ENCODE measurements around the gene NOP9.

NOP9 gene

DNA sequence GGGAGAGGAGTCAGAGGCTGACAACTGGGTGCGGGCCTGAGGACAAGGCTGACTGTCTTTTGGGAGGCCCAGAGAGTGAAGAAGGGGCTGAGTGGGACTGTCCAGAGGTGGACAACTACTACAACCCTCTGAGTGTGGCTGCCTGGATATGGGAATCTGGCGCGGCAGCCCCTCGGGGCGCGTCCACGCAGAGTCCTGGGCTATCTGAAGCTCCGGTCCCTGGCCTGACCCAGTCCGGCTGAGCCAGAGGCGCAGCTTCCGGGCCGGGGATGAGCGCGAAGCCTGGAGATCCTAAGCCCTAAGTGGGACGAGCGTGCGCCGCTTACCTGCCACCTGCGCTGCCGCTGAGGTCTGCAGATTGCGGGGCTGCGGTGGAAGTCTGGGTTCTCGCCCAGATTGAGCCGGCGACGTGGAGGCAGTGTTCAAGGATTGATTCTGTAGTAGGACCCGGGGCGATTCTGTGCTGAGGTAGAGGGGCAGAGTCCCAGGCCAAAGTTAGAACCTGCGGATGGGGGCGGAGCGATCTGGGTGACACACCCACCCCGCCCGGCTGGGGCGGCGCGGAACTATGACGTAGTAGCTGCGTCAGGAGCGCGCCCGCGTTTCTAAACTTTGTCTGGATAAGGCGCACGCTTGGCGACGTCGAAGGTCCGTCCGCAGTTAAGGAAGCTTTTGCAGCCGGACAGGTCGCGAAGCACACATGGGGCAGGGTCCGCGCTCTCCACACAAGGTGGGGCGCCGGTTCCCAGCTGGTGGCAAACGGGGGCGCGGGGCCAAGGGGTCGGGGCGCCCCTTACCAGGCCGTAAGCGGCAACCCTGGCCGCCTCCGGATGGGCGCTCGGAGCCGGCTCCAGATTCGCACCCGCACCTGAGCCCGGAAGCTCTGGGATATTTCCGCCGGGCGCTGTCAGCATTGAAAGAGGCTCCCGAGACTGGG lies at the start of gene NOP9, which contains the start of gene DHRS1:
TSS of gene NOP9 (plus strand) at position 596 of the 937 bp plus-strand sequence. CDS start at position 701, 105 bp downstream.
TSS of gene DHRS1 (minus strand) at position 526 of the 937 bp plus-strand sequence. CDS start 674 bp downstream, outside the sequence.
- Mint-ChIP-seq H3K4me1 (peaks cover 36% of the 10 kb centered on the region), H3K9me3 (no peaks in the 10 kb centered on the region), H3K27ac (peak within 1 kb of the TSS; percentile 94), H3K36me3 (peaks cover 29% of the 10 kb centered on the region), H3K4me3 (peak within 1 kb of the TSS; percentile 91), H3K27me3 (no peaks in the 10 kb centered on the region)
- DNase-seq (ENCODE audit: low spot score in 2 of 2) (peak; percentile 88 to 97), ATAC-seq (ENCODE audit: low read depth) (peak; percentile 84)

GRCh38 chr14:24250354-24250753 lies 49.3 kb upstream of the NOP9 start:
- no peaks in the 10 kb centered on the region for H3K9me3 Mint-ChIP-seq
- H3K4me1 Mint-ChIP-seq: peaks cover 12% of the 10 kb centered on the region
- no peak for DNase-seq (ENCODE audit: low spot score in 2 of 2)
- peak overlapping the region; percentile 76 for H3K27ac Mint-ChIP-seq
- H3K36me3 Mint-ChIP-seq: peaks cover 13% of the 10 kb centered on the region
- ATAC-seq (ENCODE audit: low read depth): no peak
- H3K27me3 Mint-ChIP-seq: no peaks in the 10 kb centered on the region
- H3K4me3 Mint-ChIP-seq: no peak overlapping the region

GRCh38 chr14:24251880-24252288 lies 47.8 kb upstream of the NOP9 start:
- Mint-ChIP-seq H3K4me3 (no peak overlapping the region), H3K27me3 (no peaks in the 10 kb centered on the region), H3K27ac (no peak overlapping the region), H3K9me3 (no peaks in the 10 kb centered on the region), H3K36me3 (peaks cover 14% of the 10 kb centered on the region), H3K4me1 (peaks cover 9% of the 10 kb centered on the region)
- ATAC-seq (ENCODE audit: low read depth) (no peak), DNase-seq (ENCODE audit: low spot score in 2 of 2) (no peak)

GRCh38 chr14:24252289-24253124 lies 47.1 kb upstream of the NOP9 start:
- no peak for ATAC-seq (ENCODE audit: low read depth)
- H3K4me3 Mint-ChIP-seq: no peak overlapping the region
- no peak overlapping the region for H3K27ac Mint-ChIP-seq
- H3K36me3 Mint-ChIP-seq: peaks cover 17% of the 10 kb centered on the region
- peaks cover 6% of the 10 kb centered on the region for H3K4me1 Mint-ChIP-seq
- no peaks in the 10 kb centered on the region for H3K9me3 Mint-ChIP-seq
- DNase-seq (ENCODE audit: low spot score in 2 of 2): no peak
- H3K27me3 Mint-ChIP-seq: no peaks in the 10 kb centered on the region

- DNase-seq (ENCODE audit: low spot score in 2 of 2) (no peak), ATAC-seq (ENCODE audit: low read depth) (no peak)
- Mint-ChIP-seq H3K27ac (no peak overlapping the region), H3K27me3 (no peaks in the 10 kb centered on the region), H3K9me3 (no peaks in the 10 kb centered on the region), H3K36me3 (peaks cover 17% of the 10 kb centered on the region), H3K4me1 (no peaks in the 10 kb centered on the region), H3K4me3 (no peak overlapping the region)
Measured at GRCh38 chr14:24253936-24254335, 45.7 kb upstream of the NOP9 start.

DNA sequence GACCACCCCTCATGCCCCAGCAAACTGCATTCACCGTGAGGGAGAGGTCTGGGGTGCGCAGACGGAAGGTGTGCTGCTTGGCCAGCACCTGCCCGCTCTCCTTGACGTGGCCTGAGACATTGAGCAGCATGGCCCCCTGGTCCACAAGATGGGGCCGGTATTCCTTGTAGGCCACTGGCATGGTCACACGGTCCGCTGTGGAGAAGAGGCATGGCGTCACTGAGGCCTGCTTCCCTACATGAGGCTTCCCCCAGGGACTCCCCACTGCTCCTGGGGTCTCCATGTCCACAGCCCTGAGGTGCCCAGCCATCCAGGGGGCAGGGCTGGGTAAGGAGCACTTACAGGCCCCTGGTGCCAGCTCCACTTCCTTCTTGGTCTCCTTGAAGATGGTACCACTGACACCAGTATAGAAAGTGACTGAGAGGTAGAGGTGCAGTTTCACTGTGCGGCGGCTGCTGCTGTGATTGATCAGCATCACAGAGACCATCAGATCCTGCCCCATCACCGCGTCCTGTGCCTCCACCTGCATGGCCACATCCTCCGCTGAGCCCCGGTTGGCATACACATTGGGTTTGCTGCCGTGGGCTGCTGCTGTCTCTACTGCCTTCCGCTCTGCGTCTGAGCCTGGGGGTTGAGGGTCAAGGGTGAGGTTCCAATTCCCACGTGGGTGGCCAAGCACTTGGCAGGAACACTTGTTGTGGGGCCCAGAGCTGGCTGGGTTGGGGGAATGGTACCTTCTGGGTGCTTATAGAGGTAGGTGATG lies 44.8 kb upstream of the NOP9 start:
- Mint-ChIP-seq H3K36me3 (peaks cover 17% of the 10 kb centered on the region), H3K4me1 (no peaks in the 10 kb centered on the region), H3K4me3 (no peak overlapping the region), H3K9me3 (no peaks in the 10 kb centered on the region), H3K27ac (no peak overlapping the region), H3K27me3 (no peaks in the 10 kb centered on the region)
- DNase-seq (ENCODE audit: low spot score in 2 of 2): no peak
- no peak for ATAC-seq (ENCODE audit: low read depth)

- no peak overlapping the region for H3K27ac Mint-ChIP-seq
- no peaks in the 10 kb centered on the region for H3K9me3 Mint-ChIP-seq
- no peaks in the 10 kb centered on the region for H3K4me1 Mint-ChIP-seq
- no peak overlapping the region for H3K4me3 Mint-ChIP-seq
- H3K36me3 Mint-ChIP-seq: peaks cover 14% of the 10 kb centered on the region
- DNase-seq (ENCODE audit: low spot score in 2 of 2): no peak
- ATAC-seq (ENCODE audit: low read depth): no peak
- H3K27me3 Mint-ChIP-seq: no peaks in the 10 kb centered on the region
Measured at GRCh38 chr14:24255438-24255837, 44.2 kb upstream of the NOP9 start.

GRCh38 chr14:24255931-24256711 lies 43.5 kb upstream of the NOP9 start:
- Mint-ChIP-seq H3K27me3 (no peaks in the 10 kb centered on the region), H3K4me1 (no peaks in the 10 kb centered on the region), H3K9me3 (no peaks in the 10 kb centered on the region), H3K4me3 (no peak overlapping the region), H3K36me3 (peaks cover 13% of the 10 kb centered on the region), H3K27ac (no peak overlapping the region)
- ATAC-seq (ENCODE audit: low read depth): no peak
- DNase-seq (ENCODE audit: low spot score in 2 of 2): no peak

- Mint-ChIP-seq H3K4me3 (no peak overlapping the region), H3K9me3 (no peaks in the 10 kb centered on the region), H3K27ac (no peak overlapping the region), H3K27me3 (no peaks in the 10 kb centered on the region), H3K36me3 (peaks cover 13% of the 10 kb centered on the region), H3K4me1 (no peaks in the 10 kb centered on the region)
- no peak for DNase-seq (ENCODE audit: low spot score in 2 of 2)
- no peak for ATAC-seq (ENCODE audit: low read depth)
Measured at GRCh38 chr14:24256960-24257359, 42.7 kb upstream of the NOP9 start.

DNA sequence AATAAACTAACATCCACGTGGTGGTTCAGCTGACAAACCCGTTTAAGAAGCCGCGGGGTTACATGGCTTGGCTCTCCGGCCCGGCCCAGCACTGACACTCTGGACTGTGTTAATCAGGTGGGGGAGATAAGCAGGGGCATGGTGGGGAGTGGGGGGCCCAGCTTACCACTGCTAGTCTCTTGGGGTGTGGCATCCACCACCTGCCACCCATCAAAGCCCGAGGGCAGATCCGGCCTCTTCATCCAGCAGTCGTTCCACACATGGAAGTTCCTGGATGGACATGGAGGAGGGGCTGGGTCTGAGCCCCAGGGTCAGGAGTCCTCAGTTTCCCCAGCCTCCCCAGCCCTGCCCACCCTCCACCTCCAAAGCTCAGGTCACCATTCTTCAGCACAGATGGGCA lies 41.5 kb upstream of the NOP9 start:
- H3K4me3 Mint-ChIP-seq: no peak overlapping the region
- H3K4me1 Mint-ChIP-seq: no peaks in the 10 kb centered on the region
- DNase-seq (ENCODE audit: low spot score in 2 of 2) (no peak), ATAC-seq (ENCODE audit: low read depth) (no peak)
- no peak overlapping the region for H3K27ac Mint-ChIP-seq
- no peaks in the 10 kb centered on the region for H3K27me3 Mint-ChIP-seq
- H3K9me3 Mint-ChIP-seq: no peaks in the 10 kb centered on the region
- peaks cover 13% of the 10 kb centered on the region for H3K36me3 Mint-ChIP-seq

DNA sequence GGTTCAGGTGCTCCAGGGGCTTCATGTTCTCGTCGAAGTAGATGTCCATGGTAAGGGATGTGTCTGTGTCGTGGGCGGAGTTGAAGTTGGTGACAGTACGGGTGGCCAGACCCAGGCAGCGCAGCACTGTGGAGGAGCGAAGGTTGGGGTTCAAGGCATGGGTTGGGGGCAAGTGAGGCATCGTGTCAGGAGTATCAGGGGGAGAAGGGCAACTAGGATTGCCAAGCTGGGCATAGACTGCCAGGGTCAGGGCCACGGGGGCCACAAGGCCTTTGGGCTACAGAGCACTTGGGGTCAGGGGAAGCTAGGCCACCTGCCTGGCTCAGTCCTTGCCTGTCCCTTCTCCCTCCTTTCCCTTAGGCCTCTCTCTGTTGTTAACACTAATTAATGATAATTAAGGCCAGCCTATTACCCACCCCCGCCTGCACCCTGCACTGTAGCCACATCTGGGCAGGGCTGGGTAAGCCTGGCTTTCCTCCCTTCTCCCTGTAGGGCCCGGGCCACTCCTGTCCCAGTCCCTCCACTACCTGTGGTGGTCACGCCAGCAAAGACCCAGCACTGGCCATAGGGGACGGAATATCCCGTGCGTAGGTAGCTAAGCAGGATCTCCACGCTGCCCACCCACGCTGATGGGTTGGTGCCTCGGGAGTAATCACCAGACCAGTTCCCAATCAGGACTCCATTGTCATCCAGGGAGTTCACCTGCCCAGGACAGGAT lies 40.9 kb upstream of the NOP9 start:
- H3K27me3 Mint-ChIP-seq: no peaks in the 10 kb centered on the region
- no peak overlapping the region for H3K4me3 Mint-ChIP-seq
- no peak for ATAC-seq (ENCODE audit: low read depth)
- H3K27ac Mint-ChIP-seq: no peak overlapping the region
- peaks cover 13% of the 10 kb centered on the region for H3K36me3 Mint-ChIP-seq
- no peaks in the 10 kb centered on the region for H3K9me3 Mint-ChIP-seq
- DNase-seq (ENCODE audit: low spot score in 2 of 2): no peak
- no peaks in the 10 kb centered on the region for H3K4me1 Mint-ChIP-seq

- H3K36me3 Mint-ChIP-seq: peaks cover 6% of the 10 kb centered on the region
- ATAC-seq (ENCODE audit: low read depth) (no peak), DNase-seq (ENCODE audit: low spot score in 2 of 2) (no peak)
- H3K4me1 Mint-ChIP-seq: no peaks in the 10 kb centered on the region
- no peak overlapping the region for H3K27ac Mint-ChIP-seq
- no peak overlapping the region for H3K4me3 Mint-ChIP-seq
- no peaks in the 10 kb centered on the region for H3K9me3 Mint-ChIP-seq
- H3K27me3 Mint-ChIP-seq: no peaks in the 10 kb centered on the region
Measured at GRCh38 chr14:24259282-24260025, 40.2 kb upstream of the NOP9 start.

Measured in memory B cell (primary cell).